K562 (cell line): ENCODE measurements around the gene CD72. TPM values are rescaled to one million over a fixed set of nuclear protein-coding genes. Genes with fewer than 3 reads are reported as not detected.

Experiments
- ARID2 ChIP-seq: fragments of 450-650 bp; IDR thresholded peaks from 2 replicates; pipeline ENCODE4 v1.6.1; 2017; ENCODE audit warnings: antibody characterized with exemption, mild to moderate bottlenecking
- ATF1 ChIP-seq, 2 experiments: fragments of 450-650 bp in 1 of 2; IDR thresholded peaks; 2 replicates each; pipeline ENCODE4 v1.6.1; 2016; ENCODE audit warnings: missing compliant biosample characterization in 1 of 2, missing genetic modification characterization in 1 of 2
- FOS ChIP-seq: IDR thresholded peaks from 3 replicates; pipeline ENCODE4 v1.6.1; 2011; ENCODE audit not compliant: insufficient read length; ENCODE audit errors: extremely low read depth
- KLF1 ChIP-seq: fragments of 450-650 bp; IDR thresholded peaks from 2 replicates; pipeline ENCODE4 v1.6.1; 2016; ENCODE audit warnings: missing genetic modification characterization, missing compliant biosample characterization
- MCM3 ChIP-seq: fragments of 450-650 bp; IDR thresholded peaks from 2 replicates; pipeline ENCODE4 v1.6.1; 2016
- MEF2A ChIP-seq: IDR thresholded peaks from 2 replicates; pipeline ENCODE4 v1.6.1; 2011; ENCODE audit warnings: low read depth, mild to moderate bottlenecking, low read length, moderate library complexity; ENCODE audit not compliant: control insufficient read depth
- MXI1 ChIP-seq: IDR thresholded peaks from 2 replicates; pipeline ENCODE4 v1.6.1; 2011; ENCODE audit warnings: low read depth, mild to moderate bottlenecking, improper control_type of control experiment, low read length
- MYNN ChIP-seq, 2 experiments: sonication (generic); formaldehyde crosslinking in 1 of 2; IDR thresholded peaks; 2 replicates each; pipeline versions ENCODE4 v1.5.0 to v1.6.1; 2016 to 2020; ENCODE audit warnings: antibody characterized with exemption in 1 of 2, missing genetic modification reagents in 1 of 2
- NCOA2 ChIP-seq, 2 experiments: fragments of 450-650 bp; IDR thresholded peaks; 2 replicates each; pipeline ENCODE4 v1.6.1; 2018; ENCODE audit warnings: mild to moderate bottlenecking in 2 of 2, moderate library complexity in 1 of 2; ENCODE audit not compliant: partially characterized antibody in 2 of 2
- RAD51 ChIP-seq: fragments of 450-650 bp; IDR thresholded peaks from 2 replicates; pipeline ENCODE4 v1.7.1; 2016; ENCODE audit warnings: low read depth, mild to moderate bottlenecking, borderline replicate concordance
- RCOR1 ChIP-seq, 2 experiments: IDR thresholded peaks; 2 replicates each; pipeline ENCODE4 v1.6.1; 2012; ENCODE audit warnings: low read depth in 2 of 2, low read length in 2 of 2, borderline replicate concordance in 1 of 2, improper control_type of control experiment in 1 of 2
- RFX1 ChIP-seq: fragments of 450-650 bp; IDR thresholded peaks from 2 replicates; pipeline ENCODE4 v1.6.1; 2016; ENCODE audit warnings: mild to moderate bottlenecking, moderate library complexity
- SP1 ChIP-seq: sonication (generic); formaldehyde crosslinking; IDR thresholded peaks from 2 replicates; pipeline ENCODE4 v1.8.1; 2022; ENCODE audit warnings: mild to moderate bottlenecking, missing genetic modification reagents
- TCF7 ChIP-seq: sonication (generic); IDR thresholded peaks from 2 replicates; pipeline ENCODE4 v1.6.1; 2016; ENCODE audit warnings: antibody characterized with exemption, borderline replicate concordance
- ZFP1 ChIP-seq: fragments of 450-650 bp; formaldehyde crosslinking; IDR thresholded peaks from 2 replicates; pipeline ENCODE4 v1.4.0; 2020; ENCODE audit warnings: mild to moderate bottlenecking, mixed read lengths
- ZNF121 ChIP-seq: sonication (generic); formaldehyde crosslinking; conservative IDR thresholded peaks from 2 replicates; pipeline ENCODE4 v1.8.0; 2022; ENCODE audit warnings: missing genetic modification reagents
- ZNF146 ChIP-seq: IDR thresholded peaks from one replicate; pipeline ENCODE4 v1.6.1; 2018; ENCODE audit warnings: missing compliant biosample characterization; ENCODE audit not compliant: unreplicated experiment
- polyA plus RNA-seq, 8 experiments: library from polyadenylated mRNA; depleted of rRNA in 4 of 8; stranded (reverse) in 5 of 8; unstranded in 3 of 8; fragments of >200 nt; fragmentation: Nextera tagmentation in 2 of 8; fragmentation: Illumina TruSeq in 1 of 8; extraction: Ambion mirVana in 2 of 8; extraction: Trizol in 1 of 8; gene quantifications; 2 replicates each; pipeline versions ENCODE4 v1.2.1 to v1.2.3, GENCODE V29; 2011 to 2014; ENCODE audit warnings: inconsistent platforms in 1 of 8, missing spikeins in 1 of 8
- total RNA-seq, 7 experiments: library from RNA; depleted of rRNA in 6 of 7; stranded (reverse); fragments of >200 nt in 6 of 7; fragmentation: Illumina TruSeq in 2 of 7; extraction: Trizol in 2 of 7; gene quantifications; 2 replicates each; pipeline versions ENCODE4 v1.2.1 to v1.2.3, GENCODE V29; 2011 to 2021; ENCODE audit warnings: low replicate concordance in 1 of 7
- TF ChIP-seq, protein P1 (sequence below): fragments of 450-650 bp; IDR thresholded peaks from 2 replicates; pipeline ENCODE4 v1.6.1; 2017; ENCODE audit warnings: antibody characterized with exemption, mild to moderate bottlenecking
- TF ChIP-seq, protein P2 (sequence below): sonication (generic); formaldehyde crosslinking; IDR thresholded peaks from 2 replicates; pipeline ENCODE4 v1.8.0; 2022; ENCODE audit warnings: mild to moderate bottlenecking, missing genetic modification reagents, borderline replicate concordance
- TF ChIP-seq, protein P3 (sequence below): fragments of 450-650 bp; formaldehyde crosslinking; IDR thresholded peaks from 2 replicates; pipeline ENCODE4 v1.4.0; 2022; ENCODE audit warnings: mild to moderate bottlenecking, moderate library complexity

Gene CD72
- total and polyA plus RNA-seq, 9 of the 15 experiments (the other 6 are each of a cell fraction or from before 2014, with no cell fraction given): 0.11 to 0.78 (median 0.27) TPM; not detected in 1

- peak; percentile 29; the same call in 1 of the 2 replicates for TF ChIP-seq RAD51
- TF ChIP-seq, protein P1, sequence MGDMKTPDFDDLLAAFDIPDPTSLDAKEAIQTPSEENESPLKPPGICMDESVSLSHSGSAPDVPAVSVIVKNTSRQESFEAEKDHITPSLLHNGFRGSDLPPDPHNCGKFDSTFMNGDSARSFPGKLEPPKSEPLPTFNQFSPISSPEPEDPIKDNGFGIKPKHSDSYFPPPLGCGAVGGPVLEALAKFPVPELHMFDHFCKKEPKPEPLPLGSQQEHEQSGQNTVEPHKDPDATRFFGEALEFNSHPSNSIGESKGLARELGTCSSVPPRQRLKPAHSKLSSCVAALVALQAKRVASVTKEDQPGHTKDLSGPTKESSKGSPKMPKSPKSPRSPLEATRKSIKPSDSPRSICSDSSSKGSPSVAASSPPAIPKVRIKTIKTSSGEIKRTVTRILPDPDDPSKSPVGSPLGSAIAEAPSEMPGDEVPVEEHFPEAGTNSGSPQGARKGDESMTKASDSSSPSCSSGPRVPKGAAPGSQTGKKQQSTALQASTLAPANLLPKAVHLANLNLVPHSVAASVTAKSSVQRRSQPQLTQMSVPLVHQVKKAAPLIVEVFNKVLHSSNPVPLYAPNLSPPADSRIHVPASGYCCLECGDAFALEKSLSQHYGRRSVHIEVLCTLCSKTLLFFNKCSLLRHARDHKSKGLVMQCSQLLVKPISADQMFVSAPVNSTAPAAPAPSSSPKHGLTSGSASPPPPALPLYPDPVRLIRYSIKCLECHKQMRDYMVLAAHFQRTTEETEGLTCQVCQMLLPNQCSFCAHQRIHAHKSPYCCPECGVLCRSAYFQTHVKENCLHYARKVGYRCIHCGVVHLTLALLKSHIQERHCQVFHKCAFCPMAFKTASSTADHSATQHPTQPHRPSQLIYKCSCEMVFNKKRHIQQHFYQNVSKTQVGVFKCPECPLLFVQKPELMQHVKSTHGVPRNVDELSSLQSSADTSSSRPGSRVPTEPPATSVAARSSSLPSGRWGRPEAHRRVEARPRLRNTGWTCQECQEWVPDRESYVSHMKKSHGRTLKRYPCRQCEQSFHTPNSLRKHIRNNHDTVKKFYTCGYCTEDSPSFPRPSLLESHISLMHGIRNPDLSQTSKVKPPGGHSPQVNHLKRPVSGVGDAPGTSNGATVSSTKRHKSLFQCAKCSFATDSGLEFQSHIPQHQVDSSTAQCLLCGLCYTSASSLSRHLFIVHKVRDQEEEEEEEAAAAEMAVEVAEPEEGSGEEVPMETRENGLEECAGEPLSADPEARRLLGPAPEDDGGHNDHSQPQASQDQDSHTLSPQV: peak; percentile 69; the same call in 1 of the 2 replicates
- TF ChIP-seq, protein P2, sequence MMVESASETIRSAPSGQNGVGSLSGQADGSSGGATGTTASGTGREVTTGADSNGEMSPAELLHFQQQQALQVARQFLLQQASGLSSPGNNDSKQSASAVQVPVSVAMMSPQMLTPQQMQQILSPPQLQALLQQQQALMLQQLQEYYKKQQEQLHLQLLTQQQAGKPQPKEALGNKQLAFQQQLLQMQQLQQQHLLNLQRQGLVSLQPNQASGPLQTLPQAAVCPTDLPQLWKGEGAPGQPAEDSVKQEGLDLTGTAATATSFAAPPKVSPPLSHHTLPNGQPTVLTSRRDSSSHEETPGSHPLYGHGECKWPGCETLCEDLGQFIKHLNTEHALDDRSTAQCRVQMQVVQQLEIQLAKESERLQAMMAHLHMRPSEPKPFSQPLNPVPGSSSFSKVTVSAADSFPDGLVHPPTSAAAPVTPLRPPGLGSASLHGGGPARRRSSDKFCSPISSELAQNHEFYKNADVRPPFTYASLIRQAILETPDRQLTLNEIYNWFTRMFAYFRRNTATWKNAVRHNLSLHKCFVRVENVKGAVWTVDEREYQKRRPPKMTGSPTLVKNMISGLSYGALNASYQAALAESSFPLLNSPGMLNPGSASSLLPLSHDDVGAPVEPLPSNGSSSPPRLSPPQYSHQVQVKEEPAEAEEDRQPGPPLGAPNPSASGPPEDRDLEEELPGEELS (CRISPR knock-in tag): 0 out of 2 replicates have a peak, but pooled peaks have one; percentile 30
- TF ChIP-seq MEF2A: no peak
- TF ChIP-seq, protein P3, sequence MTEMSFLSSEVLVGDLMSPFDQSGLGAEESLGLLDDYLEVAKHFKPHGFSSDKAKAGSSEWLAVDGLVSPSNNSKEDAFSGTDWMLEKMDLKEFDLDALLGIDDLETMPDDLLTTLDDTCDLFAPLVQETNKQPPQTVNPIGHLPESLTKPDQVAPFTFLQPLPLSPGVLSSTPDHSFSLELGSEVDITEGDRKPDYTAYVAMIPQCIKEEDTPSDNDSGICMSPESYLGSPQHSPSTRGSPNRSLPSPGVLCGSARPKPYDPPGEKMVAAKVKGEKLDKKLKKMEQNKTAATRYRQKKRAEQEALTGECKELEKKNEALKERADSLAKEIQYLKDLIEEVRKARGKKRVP: no peak
- TF ChIP-seq TCF7: no peak; the same call in 1 of the 2 replicates
- peak; percentile 92 for TF ChIP-seq SP1 (CRISPR knock-in tag)
- peak; percentile 92 for TF ChIP-seq RFX1
- TF ChIP-seq ZNF146 (CRISPR knock-in tag): no peak
- no peak for TF ChIP-seq ARID2
- peak; percentile 56; the same call in 1 of the 2 replicates for TF ChIP-seq KLF1
- no peak for TF ChIP-seq ZFP1
- no peak for TF ChIP-seq MCM3
- no peak for TF ChIP-seq NCOA2 (IDR thresholded peaks at IDR 0.05; ENCODE audit: partially characterized antibody in 2 of 2)
- peak; percentile 39; the same call in 1 of the 2 replicates for TF ChIP-seq ATF1 (CRISPR knock-in tag; IDR thresholded peaks at IDR 0.05)
- TF ChIP-seq ATF1 (tag; IDR thresholded peaks at IDR 0.05): peak; percentile 96
- TF ChIP-seq RCOR1 (IDR thresholded peaks at IDR 0.05; ENCODE audit: borderline replicate concordance in 1 of 2, low read depth in 2 of 2, low read length in 2 of 2): peak in 1 of 2 experiments; percentile 21; a peak in 1 of 4 replicates
- no peak for TF ChIP-seq FOS
- no peak for TF ChIP-seq ZNF121 (CRISPR knock-in tag)
- peak; percentile 94 for TF ChIP-seq MXI1
- 0 out of 2 replicates have a peak, but pooled peaks have one; percentile 31 for TF ChIP-seq MYNN (IDR thresholded peaks at IDR 0.05)
- no peak for TF ChIP-seq MYNN (CRISPR knock-in tag; IDR thresholded peaks at IDR 0.05)
Observed at GRCh38 chr9:35657546-35658136, 39.4 kb upstream of the CD72 start, which contains the start of gene RMRP (continued).
